Measurements from ENCODE around the gene NISCH. TPM values are rescaled to one million over a fixed set of nuclear protein-coding genes. Genes with fewer than 3 reads are reported as not detected.
A peak's percentile ranks its signal among the peaks of the same experiment; 100 is the strongest.

The NISCH gene
- total and polyA plus RNA-seq, 3 donors from 2014 or later, result 166 to 327 (median 315) TPM

DNA sequence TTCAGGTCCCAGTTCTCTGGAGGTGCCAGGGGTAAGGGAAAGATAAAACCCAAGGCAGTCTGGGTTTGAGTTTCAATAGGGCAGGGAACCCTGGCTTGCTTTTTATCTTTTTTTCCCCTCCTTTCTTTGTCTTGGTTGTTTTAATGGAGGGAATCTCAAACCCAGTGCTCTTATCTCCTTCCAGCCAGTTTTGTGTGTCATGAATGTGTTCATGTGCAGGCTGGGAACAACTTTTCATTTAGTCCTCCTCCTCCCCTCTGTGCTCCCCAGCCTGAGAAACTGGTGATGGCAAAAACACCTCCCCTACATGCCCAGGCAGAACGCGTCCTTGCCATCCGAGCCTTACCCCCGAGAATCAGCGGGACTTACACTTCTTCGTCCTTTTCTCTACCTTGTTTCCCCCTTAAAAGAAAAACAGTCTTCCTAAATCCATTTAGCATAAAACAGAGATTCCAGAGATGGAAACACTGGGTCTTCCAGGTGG, 21.4 kb upstream of the NISCH start:
- no peak overlapping the region for H3K4me3 ChIP-seq
- 79 to 90% methylated on average over 6 of the region's 6 CpGs for WGBS, 2 donors
- H3K27me3 ChIP-seq, result no peaks in the 10 kb centered on the region
- TF ChIP-seq, protein P1, sequence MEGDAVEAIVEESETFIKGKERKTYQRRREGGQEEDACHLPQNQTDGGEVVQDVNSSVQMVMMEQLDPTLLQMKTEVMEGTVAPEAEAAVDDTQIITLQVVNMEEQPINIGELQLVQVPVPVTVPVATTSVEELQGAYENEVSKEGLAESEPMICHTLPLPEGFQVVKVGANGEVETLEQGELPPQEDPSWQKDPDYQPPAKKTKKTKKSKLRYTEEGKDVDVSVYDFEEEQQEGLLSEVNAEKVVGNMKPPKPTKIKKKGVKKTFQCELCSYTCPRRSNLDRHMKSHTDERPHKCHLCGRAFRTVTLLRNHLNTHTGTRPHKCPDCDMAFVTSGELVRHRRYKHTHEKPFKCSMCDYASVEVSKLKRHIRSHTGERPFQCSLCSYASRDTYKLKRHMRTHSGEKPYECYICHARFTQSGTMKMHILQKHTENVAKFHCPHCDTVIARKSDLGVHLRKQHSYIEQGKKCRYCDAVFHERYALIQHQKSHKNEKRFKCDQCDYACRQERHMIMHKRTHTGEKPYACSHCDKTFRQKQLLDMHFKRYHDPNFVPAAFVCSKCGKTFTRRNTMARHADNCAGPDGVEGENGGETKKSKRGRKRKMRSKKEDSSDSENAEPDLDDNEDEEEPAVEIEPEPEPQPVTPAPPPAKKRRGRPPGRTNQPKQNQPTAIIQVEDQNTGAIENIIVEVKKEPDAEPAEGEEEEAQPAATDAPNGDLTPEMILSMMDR (IDR thresholded peaks at IDR 0.05), result no peak
- no peak for TF ChIP-seq POLR2A (IDR thresholded peaks at IDR 0.05)
- no peaks in the 10 kb centered on the region for H3K36me3 ChIP-seq (ENCODE audit: low read depth, missing control alignments)
- peak overlapping the region; percentile 48 to 50 for H3K27ac ChIP-seq
- DNase-seq, result no peak
- H3K4me1 ChIP-seq, result peaks cover 16% of the 10 kb centered on the region
- intact Hi-C loops (cut with DNase I; ENCODE audit: low total_unique reads), result no loop called here
- H3K9me3 ChIP-seq, result no peaks in the 10 kb centered on the region

DNA sequence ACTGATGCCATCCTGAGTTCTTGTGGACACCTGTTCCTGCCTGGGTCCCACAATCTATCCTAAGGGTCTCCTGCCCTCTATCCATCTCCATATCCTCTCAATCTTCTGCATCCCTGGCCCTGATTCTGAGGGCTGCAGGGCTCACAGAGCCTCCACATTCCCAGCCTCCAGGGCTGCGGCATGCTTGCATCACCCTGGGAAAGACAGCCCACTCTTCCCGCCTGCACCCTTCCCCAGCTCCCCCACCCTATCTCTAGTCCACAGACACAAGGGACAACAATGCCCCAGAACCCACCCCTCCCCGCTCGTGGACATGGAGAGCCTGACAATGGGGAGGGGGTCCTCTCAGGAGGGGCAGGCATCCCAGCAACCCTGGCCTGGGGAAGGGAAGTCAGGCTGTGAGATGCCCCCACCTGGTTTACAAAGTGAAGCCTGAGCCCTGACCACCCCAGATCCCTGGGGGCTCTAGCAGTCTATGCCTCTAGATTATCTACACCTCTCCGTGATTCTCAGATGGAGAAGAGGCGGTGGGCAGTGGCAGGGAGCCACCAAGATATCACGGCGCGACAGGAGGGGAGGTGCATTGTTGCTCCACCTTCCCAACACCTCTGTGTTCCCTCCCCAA, 20.8 kb upstream of the NISCH start:
- intact Hi-C loops (cut with DNase I; ENCODE audit: low total_unique reads), result no loop called here
- 86 to 96% methylated on average over 2 to 9 of the region's 9 CpGs for WGBS, 2 donors
- H3K27me3 ChIP-seq, result no peaks in the 10 kb centered on the region
- H3K4me3 ChIP-seq, result no peak overlapping the region
- no peaks in the 10 kb centered on the region for H3K36me3 ChIP-seq (ENCODE audit: low read depth, missing control alignments)
- DNase-seq, result no peak
- no peak for TF ChIP-seq POLR2A (IDR thresholded peaks at IDR 0.05)
- TF ChIP-seq, protein P1 (IDR thresholded peaks at IDR 0.05), result no peak
- H3K9me3 ChIP-seq, result no peaks in the 10 kb centered on the region
- H3K27ac ChIP-seq, result no peak overlapping the region
- peaks cover 16% of the 10 kb centered on the region for H3K4me1 ChIP-seq

DNA sequence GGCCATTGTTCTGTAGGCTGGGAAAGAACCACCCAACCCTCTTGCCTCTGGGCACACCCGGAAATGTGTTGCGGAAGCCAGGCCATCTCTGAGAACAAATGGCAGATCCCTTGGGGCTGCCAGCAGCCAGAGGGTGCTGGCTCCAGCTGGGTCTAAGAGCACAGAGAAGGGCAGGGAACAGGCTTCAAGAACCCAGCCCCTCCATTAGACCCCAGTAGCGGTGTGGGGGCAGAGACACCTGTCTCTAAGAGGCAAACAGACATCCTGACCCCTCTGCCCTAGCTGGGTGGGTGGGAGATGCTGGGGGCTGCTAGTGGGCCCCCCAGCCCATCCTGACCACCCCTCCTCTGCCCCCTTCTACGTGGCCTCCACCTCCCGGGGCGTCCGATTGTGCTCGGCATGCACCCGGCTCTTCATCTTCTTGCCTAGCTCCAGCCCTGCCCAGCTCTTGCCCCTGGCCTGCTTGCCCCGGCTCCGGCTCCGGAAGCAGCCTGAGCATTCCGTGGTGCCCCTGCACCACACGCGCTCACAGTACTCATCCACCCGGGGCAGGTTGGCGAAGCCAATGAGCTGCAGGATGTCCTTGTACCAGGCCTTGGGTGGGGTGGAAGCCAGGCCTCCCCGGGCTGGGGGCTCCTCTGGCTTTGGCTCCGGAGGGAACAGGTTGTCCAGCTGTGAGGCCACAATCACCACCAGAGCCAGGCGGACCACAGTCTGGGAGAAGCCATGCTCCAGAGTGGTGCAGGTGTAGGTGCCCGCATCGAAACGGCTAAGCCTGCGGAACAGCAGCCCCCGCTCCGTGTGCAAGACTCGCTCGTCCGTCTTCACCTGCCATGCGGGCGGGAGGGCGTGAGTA, 19.9 kb upstream of the NISCH start:
- no peak for TF ChIP-seq POLR2A (IDR thresholded peaks at IDR 0.05)
- TF ChIP-seq, protein P1 (IDR thresholded peaks at IDR 0.05), result no peak
- Histone ChIP-seq H3K27ac (no peak overlapping the region), H3K9me3 (no peaks in the 10 kb centered on the region), H3K4me3 (no peak overlapping the region), H3K27me3 (no peaks in the 10 kb centered on the region), H3K4me1 (peaks cover 16% of the 10 kb centered on the region), H3K36me3 (ENCODE audit: low read depth, missing control alignments) (no peaks in the 10 kb centered on the region)
- no peak for DNase-seq
- intact Hi-C loops (cut with DNase I; ENCODE audit: low total_unique reads), result no loop called here
- WGBS, 2 donors, result 96 to 98% methylated on average over 19 to 32 of the region's 32 CpGs

DNA sequence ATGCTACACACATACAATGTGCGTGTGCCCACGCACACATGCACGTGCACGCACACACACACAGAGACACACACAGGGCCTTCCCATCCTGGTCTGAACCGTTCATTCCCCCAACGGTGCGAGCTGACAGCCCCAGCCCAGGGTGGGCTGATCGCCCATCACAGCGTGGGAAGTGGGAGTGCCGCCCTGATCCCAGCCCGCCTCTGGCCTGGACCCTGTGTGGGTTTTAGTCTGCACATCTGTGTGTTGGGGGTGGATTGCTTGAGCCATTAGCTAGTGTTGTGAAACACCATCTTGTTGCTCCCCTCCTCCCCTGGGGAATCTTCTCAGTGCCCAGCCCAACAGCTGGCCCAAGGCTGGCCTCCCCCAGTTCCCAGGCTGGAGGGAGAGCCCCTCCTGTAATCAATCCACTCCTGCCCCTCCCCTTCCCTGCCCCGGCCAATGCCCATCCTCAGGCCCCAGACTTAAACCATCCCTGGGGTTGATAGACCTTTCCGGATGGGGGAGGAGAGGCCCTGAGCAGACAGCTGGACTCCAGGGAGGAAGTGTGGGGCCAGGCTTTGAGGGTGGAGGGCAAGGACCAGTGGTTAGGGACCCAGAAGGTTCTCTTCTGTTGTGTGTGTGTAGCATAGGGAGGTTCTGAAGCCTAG, 18.8 kb upstream of the NISCH start:
- TF ChIP-seq, protein P1 (IDR thresholded peaks at IDR 0.05), result no peak
- TF ChIP-seq POLR2A (IDR thresholded peaks at IDR 0.05), result no peak
- Histone ChIP-seq H3K9me3 (no peaks in the 10 kb centered on the region), H3K4me1 (peaks cover 16% of the 10 kb centered on the region), H3K27ac (no peak overlapping the region), H3K4me3 (no peak overlapping the region), H3K27me3 (no peaks in the 10 kb centered on the region), H3K36me3 (ENCODE audit: low read depth, missing control alignments) (no peaks in the 10 kb centered on the region)
- DNase-seq, result no peak
- WGBS, 2 donors, result 89 to 94% methylated on average over 7 to 13 of the region's 13 CpGs
- intact Hi-C loops (cut with DNase I; ENCODE audit: low total_unique reads), result no loop called here

Data from testis (tissue), 3 donors.